ENCODE results near the gene RRAGA. TPM values are rescaled to one million over a fixed set of nuclear protein-coding genes. Genes with fewer than 3 reads are reported as not detected.

The RRAGA gene
- total RNA-seq, result 10 to 100 TPM; 52.5 to 92.8 (median 71.5) TPM

GRCh38 chr9:19048966-19049916, at the start of gene RRAGA:
Gene RRAGA, plus strand, starts transcription at chr9:19049427. Its CDS starts 233 bp downstream, at chr9:19049660.
- Histone ChIP-seq H3K27me3 (no peaks in the 10 kb centered on the region), H3K27ac (peak within 1 kb of the TSS; percentile 92 to 99 (median 98)), H3K9me3 (no peaks in the 10 kb centered on the region), H3K4me3 (peak within 1 kb of the TSS; percentile 82 to 86), H3K4me1 (peaks cover 0 to 48% (median 20%) of the 10 kb centered on the region in 3 donors), H3K36me3 (peaks cover 0 to 5% of the 10 kb centered on the region in 2 donors)
- TF ChIP-seq EP300 (IDR thresholded peaks at IDR 0.05) (no peak), POLR2A (IDR thresholded peaks at IDR 0.05) (peak; percentile 71 to 86), CTCF (IDR thresholded peaks at IDR 0.05) (peak; percentile 58 to 92 (median 84)), POLR2AphosphoS5 (IDR thresholded peaks at IDR 0.05) (peak; percentile 87)
- peak; percentile 97 for ATAC-seq
- WGBS, 2 donors (ENCODE audit: low coverage in 1 of 2), result 0 to 2% methylated on average over 1 to 20 of the region's 82 CpGs

DNA sequence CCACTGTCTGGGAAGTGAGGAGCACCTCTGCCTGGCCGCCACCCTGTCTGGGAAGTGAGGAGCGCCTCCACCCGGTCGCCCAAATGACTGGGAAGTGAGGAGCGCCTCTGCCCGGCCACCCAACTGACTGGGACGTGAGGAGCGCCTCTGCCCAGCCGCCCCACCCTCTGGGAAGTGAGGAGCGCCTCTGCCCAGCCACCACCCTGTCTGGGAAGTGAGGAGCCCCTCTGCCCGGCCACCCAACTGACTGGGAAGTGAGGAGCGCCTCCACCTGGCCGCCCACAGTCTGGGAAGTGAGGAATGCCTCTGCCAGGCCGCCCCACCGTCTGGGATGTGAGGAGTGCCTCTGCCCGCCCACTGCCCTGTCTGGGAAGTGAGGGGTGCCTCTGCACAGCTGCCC, 49.1 kb upstream of the RRAGA start:
- WGBS, 2 donors (ENCODE audit: low coverage in 1 of 2), result no CpG with 5 or more reads among the region's 16 CpGs
- Histone ChIP-seq H3K27me3 (no peaks in the 10 kb centered on the region), H3K9me3 (no peaks in the 10 kb centered on the region), H3K36me3 (no peaks in the 10 kb centered on the region), H3K4me1 (no peaks in the 10 kb centered on the region), H3K27ac (no peak overlapping the region), H3K4me3 (no peak overlapping the region)
- no peak for TF ChIP-seq POLR2AphosphoS5 (IDR thresholded peaks at IDR 0.05)
- no peak for TF ChIP-seq CTCF (IDR thresholded peaks at IDR 0.05)
- TF ChIP-seq POLR2A (IDR thresholded peaks at IDR 0.05), result no peak
- no peak for TF ChIP-seq EP300 (IDR thresholded peaks at IDR 0.05)
- no peak for ATAC-seq

DNA sequence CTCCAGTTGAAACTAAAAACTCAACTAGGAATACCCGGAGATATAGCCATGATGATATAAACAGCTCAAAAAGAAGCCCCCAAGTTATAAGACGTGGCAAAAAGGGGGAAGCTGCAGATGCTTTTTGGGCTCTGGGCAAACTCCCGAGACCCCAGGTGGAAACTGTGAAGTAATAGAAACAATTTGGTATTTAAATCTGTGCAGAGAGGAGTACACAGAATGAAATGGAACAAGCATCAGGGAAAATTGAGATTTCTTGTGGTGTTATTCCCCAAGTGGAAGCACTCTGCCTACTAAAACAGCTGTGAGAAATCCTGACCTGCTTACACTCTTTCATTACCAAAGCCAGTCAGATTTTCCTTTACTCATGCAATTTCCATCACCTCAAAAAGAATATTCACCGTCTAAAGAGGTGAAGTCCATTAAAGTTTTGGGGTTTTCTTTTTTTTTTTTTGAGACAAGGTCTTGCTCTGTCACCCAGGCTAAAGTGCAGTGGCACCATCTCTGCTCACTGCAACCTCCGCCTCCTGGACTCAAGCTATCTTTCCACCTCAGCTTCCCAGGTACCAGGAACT, 39.7 kb upstream of the RRAGA start:
- Histone ChIP-seq H3K27me3 (no peaks in the 10 kb centered on the region), H3K27ac (no peak overlapping the region), H3K4me1 (peaks cover 0 to 11% (median 2%) of the 10 kb centered on the region in 3 donors), H3K4me3 (no peak overlapping the region), H3K36me3 (no peaks in the 10 kb centered on the region), H3K9me3 (no peaks in the 10 kb centered on the region)
- WGBS, 2 donors (ENCODE audit: low coverage in 1 of 2), result 65 to 68% methylated on average over 4 to 5 of the region's 5 CpGs
- TF ChIP-seq POLR2A (IDR thresholded peaks at IDR 0.05) (no peak), EP300 (IDR thresholded peaks at IDR 0.05) (no peak), CTCF (IDR thresholded peaks at IDR 0.05) (no peak), POLR2AphosphoS5 (IDR thresholded peaks at IDR 0.05) (no peak)
- ATAC-seq, result no peak

GRCh38 chr9:19018201-19018600, 31.0 kb upstream of the RRAGA start:
- H3K36me3 ChIP-seq, result no peaks in the 10 kb centered on the region
- no peak overlapping the region for H3K27ac ChIP-seq
- H3K9me3 ChIP-seq, result no peaks in the 10 kb centered on the region
- peaks cover 0 to under 1% (median 0%) of the 10 kb centered on the region in 3 donors for H3K4me1 ChIP-seq
- no peak for ATAC-seq
- TF ChIP-seq POLR2AphosphoS5 (IDR thresholded peaks at IDR 0.05) (no peak), POLR2A (IDR thresholded peaks at IDR 0.05) (no peak), CTCF (IDR thresholded peaks at IDR 0.05) (no peak), EP300 (IDR thresholded peaks at IDR 0.05) (no peak)
- H3K27me3 ChIP-seq, result no peaks in the 10 kb centered on the region
- no peak overlapping the region for H3K4me3 ChIP-seq
- 38 to 45% methylated on average over 1 to 4 of the region's 4 CpGs for WGBS, 2 donors (ENCODE audit: low coverage in 1 of 2)
